Trophoblast cell (in vitro differentiated cells and primary cell): ENCODE data around the gene NDUFV1.
"Not testable (repeated sequence)": the region's sequence is repeated elsewhere in the genome, so short reads cannot be mapped to it uniquely, and the experiment has no call there.

Experiments
- DNase-seq, 2 donors: peaks; one replicate each; pipeline ENCODE4 v3.0.0-alpha.2; 2016
- H2AFZ ChIP-seq: 2 replicates; pipeline ENCODE4 v1.6.1; 2013; ENCODE audit warnings: low read length, moderate library complexity, mild to moderate bottlenecking; ENCODE audit not compliant: insufficient read depth, poor library complexity
- H2AK5ac ChIP-seq: 2 replicates; pipeline ENCODE4 v1.6.1; 2013; ENCODE audit warnings: mild to moderate bottlenecking, low read length
- H2BK120ac ChIP-seq: 2 replicates; pipeline ENCODE4 v1.6.1; 2013; ENCODE audit warnings: low read length, mild to moderate bottlenecking, moderate library complexity; ENCODE audit not compliant: insufficient read depth, poor library complexity
- H2BK12ac ChIP-seq: 2 replicates; pipeline ENCODE4 v1.6.1; 2013; ENCODE audit warnings: mild to moderate bottlenecking, low read length, moderate library complexity
- H2BK5ac ChIP-seq: 2 replicates; pipeline ENCODE4 v1.6.1; 2013; ENCODE audit warnings: low read length, low read depth, moderate library complexity, mild to moderate bottlenecking; ENCODE audit not compliant: poor library complexity
- H3K14ac ChIP-seq: 2 replicates; pipeline ENCODE4 v1.6.1; 2013; ENCODE audit warnings: mild to moderate bottlenecking, low read length
- H3K18ac ChIP-seq: 2 replicates; pipeline ENCODE4 v1.6.1; 2013; ENCODE audit warnings: mild to moderate bottlenecking, low read length
- H3K23ac ChIP-seq: 2 replicates; pipeline ENCODE4 v1.6.1; 2013; ENCODE audit warnings: low read length
- H3K27ac ChIP-seq: 2 replicates; pipeline ENCODE4 v1.5.1; 2013; ENCODE audit warnings: low read depth, mild to moderate bottlenecking, inconsistent platforms, low read length, moderate library complexity
- H3K27me3 ChIP-seq: 2 replicates; pipeline ENCODE4 v1.6.1; 2013; ENCODE audit warnings: inconsistent platforms, mild to moderate bottlenecking, low read length, moderate library complexity; ENCODE audit not compliant: insufficient read depth
- H3K36me3 ChIP-seq, 2 experiments: 1 replicate in 1 of 2; 2 replicates in 1 of 2; pipeline ENCODE4 v1.6.1; 2013; ENCODE audit warnings: low read length in 2 of 2, mild to moderate bottlenecking in 2 of 2, moderate library complexity in 1 of 2; ENCODE audit not compliant: insufficient read depth in 2 of 2, control insufficient read depth in 1 of 2
- H3K4ac ChIP-seq: 2 replicates; pipeline ENCODE4 v1.6.1; 2013; ENCODE audit warnings: low read depth, mild to moderate bottlenecking, low read length, moderate library complexity
- H3K4me1 ChIP-seq, 2 experiments: 1 replicate in 1 of 2; 2 replicates in 1 of 2; pipeline ENCODE4 v1.6.1; 2013; ENCODE audit warnings: low read length in 2 of 2, mild to moderate bottlenecking in 2 of 2, moderate library complexity in 1 of 2; ENCODE audit not compliant: insufficient read depth in 2 of 2, control insufficient read depth in 1 of 2
- H3K4me2 ChIP-seq: 2 replicates; pipeline ENCODE4 v1.6.1; 2013; ENCODE audit warnings: inconsistent platforms, mild to moderate bottlenecking, low read length, moderate library complexity
- H3K4me3 ChIP-seq: 2 replicates; pipeline ENCODE4 v1.5.1; 2013; ENCODE audit warnings: mild to moderate bottlenecking, low read depth, low read length, inconsistent platforms
- H3K79me1 ChIP-seq: one replicate; pipeline ENCODE4 v1.6.1; 2013; ENCODE audit warnings: low read length
- H3K79me2 ChIP-seq: 2 replicates; pipeline ENCODE4 v1.6.1; 2013; ENCODE audit warnings: low read length, mild to moderate bottlenecking; ENCODE audit not compliant: control insufficient read depth, insufficient read depth, poor library complexity
- H3K9ac ChIP-seq: 2 replicates; pipeline ENCODE4 v1.6.1; 2013; ENCODE audit warnings: mild to moderate bottlenecking, low read length
- H3K9me3 ChIP-seq: 2 replicates; pipeline ENCODE4 v1.6.1; 2013; ENCODE audit warnings: low read depth, mild to moderate bottlenecking, control low read depth, inconsistent platforms, low read length; ENCODE audit not compliant: insufficient read depth
- H4K12ac ChIP-seq: 2 replicates; pipeline ENCODE4 v1.6.1; 2013; ENCODE audit warnings: low read depth, mild to moderate bottlenecking, low read length, moderate library complexity
- H4K8ac ChIP-seq: 2 replicates; pipeline ENCODE4 v1.6.1; 2013; ENCODE audit warnings: low read depth, mild to moderate bottlenecking, low read length, moderate library complexity
- H4K91ac ChIP-seq: one replicate; pipeline ENCODE4 v1.6.1; 2013; ENCODE audit warnings: low read depth, mild to moderate bottlenecking, low read length, moderate library complexity
- WGBS: extraction: QIAGEN DNeasy Blood & Tissue Kit; methylation state at CpG from one replicate; pipeline ENCODE4 v1.1.7; 2013; ENCODE audit warnings: missing lambda C conversion rate; ENCODE audit not compliant: insufficient read length, insufficient coverage; ENCODE audit errors: extremely low coverage; 5-methylcytosine and 5-hydroxymethylcytosine counted together

NDUFV1 gene

DNA sequence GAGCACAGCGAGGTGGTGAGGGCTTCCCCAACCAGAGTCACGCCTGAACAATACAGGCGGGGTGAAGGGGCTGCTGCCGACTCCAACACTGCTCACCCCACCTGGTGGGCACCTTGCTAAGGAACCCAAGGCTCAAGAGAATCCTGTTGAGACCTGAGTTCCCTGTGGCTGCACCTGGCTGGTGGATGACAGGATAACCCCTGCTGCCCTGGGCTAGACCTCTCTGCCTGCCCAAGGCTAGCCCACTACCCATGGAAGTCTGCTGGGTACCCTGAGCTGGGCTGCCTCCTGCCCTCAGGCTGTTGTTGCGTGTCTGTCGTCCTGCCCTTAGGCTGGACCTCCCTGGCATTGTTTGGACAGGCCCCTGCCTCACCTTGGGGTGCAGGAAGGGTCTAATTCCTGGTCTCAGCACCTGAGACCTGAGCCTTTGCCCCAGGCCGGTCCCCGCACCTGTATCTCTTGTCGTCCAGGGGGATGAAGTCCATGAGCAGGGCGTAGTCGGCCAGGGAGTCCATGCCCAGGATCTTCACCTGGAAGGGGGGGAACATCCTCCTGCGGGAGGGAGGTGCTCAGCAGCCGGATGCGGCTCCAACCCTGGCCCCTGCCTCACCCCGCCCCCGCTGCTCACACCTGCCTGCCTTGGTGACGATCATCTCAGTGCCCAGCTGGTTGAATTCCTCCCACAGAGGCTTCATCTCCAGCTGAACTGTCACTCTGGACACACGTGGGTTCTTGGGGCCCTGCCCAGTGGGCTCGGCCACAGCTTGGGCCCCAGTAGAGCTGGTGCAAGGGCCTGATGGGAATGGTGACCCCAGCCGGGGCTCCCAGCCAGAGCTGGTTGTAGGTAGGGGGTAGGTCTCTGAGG is 27.9 kb downstream of the NDUFV1 start:
- no CpG with 5 or more reads among the region's 20 CpGs for WGBS
- Histone ChIP-seq H3K9ac (no peak overlapping the region), H3K79me1 (peaks cover 6% of the 10 kb centered on the region)

GRCh38 chr11:67635231-67635521 is 28.4 kb downstream of the NDUFV1 start:
- Histone ChIP-seq H3K18ac (no peak overlapping the region), H2BK12ac (no peak overlapping the region), H3K9ac (no peak overlapping the region), H4K12ac (no peak overlapping the region), H2BK120ac (no peak overlapping the region), H3K4me1 (peaks cover 4 to 5% of the 10 kb centered on the region in 2 experiments), H3K9me3 (peaks cover 7% of the 10 kb centered on the region), H3K79me2 (no peaks in the 10 kb centered on the region), H2AFZ (no peak overlapping the region), H3K27me3 (no peaks in the 10 kb centered on the region), H3K79me1 (peaks cover 4% of the 10 kb centered on the region), H2AK5ac (no peak overlapping the region), H3K36me3 (no peaks in the 10 kb centered on the region), H3K27ac (no peak overlapping the region), H2BK5ac (no peak overlapping the region), H3K4me3 (no peak overlapping the region), H3K4ac (no peak overlapping the region), H4K91ac (no peak overlapping the region), H4K8ac (no peak overlapping the region), H3K14ac (no peak overlapping the region), H3K23ac (no peak overlapping the region), H3K4me2 (no peak overlapping the region)
- no peak for DNase-seq
- WGBS, result no CpG with 5 or more reads among the region's 4 CpGs

More for the DNA sequence above, 27.9 kb downstream of the NDUFV1 start:
- H2AFZ ChIP-seq, result no peak overlapping the region
- H3K79me2 ChIP-seq, result peaks cover under 1% of the 10 kb centered on the region
- DNase-seq, result no peak
- no peak overlapping the region for H3K27ac ChIP-seq
- no peak overlapping the region for H2AK5ac ChIP-seq
- H3K9me3 ChIP-seq, result peaks cover 7% of the 10 kb centered on the region
- H3K27me3 ChIP-seq, result no peaks in the 10 kb centered on the region
- no peak overlapping the region for H3K4ac ChIP-seq
- no peaks in the 10 kb centered on the region for H3K36me3 ChIP-seq
- no peak overlapping the region for H2BK120ac ChIP-seq
- H3K4me3 ChIP-seq, result no peak overlapping the region
- no peak overlapping the region for H4K12ac ChIP-seq
- peaks cover 4 to 6% of the 10 kb centered on the region in 2 experiments for H3K4me1 ChIP-seq
- no peak overlapping the region for H3K14ac ChIP-seq
- no peak overlapping the region for H4K8ac ChIP-seq
- no peak overlapping the region for H3K4me2 ChIP-seq
- no peak overlapping the region for H2BK12ac ChIP-seq
- H3K18ac ChIP-seq, result no peak overlapping the region
- no peak overlapping the region for H2BK5ac ChIP-seq
- no peak overlapping the region for H4K91ac ChIP-seq
- no peak overlapping the region for H3K23ac ChIP-seq

GRCh38 chr11:67636962-67637361 is 30.2 kb downstream of the NDUFV1 start:
- H2AFZ ChIP-seq, result no peak overlapping the region
- no peak overlapping the region for H3K14ac ChIP-seq
- H3K79me2 ChIP-seq, result no peaks in the 10 kb centered on the region
- no CpG with 5 or more reads among the region's 6 CpGs for WGBS
- H3K4me1 ChIP-seq, result no peaks in the 10 kb centered on the region
- no peak overlapping the region for H2BK12ac ChIP-seq
- H3K79me1 ChIP-seq, result no peaks in the 10 kb centered on the region
- no peak overlapping the region for H2BK5ac ChIP-seq
- no peak overlapping the region for H3K9ac ChIP-seq
- no peak overlapping the region for H3K23ac ChIP-seq
- H4K8ac ChIP-seq, result no peak overlapping the region
- no peak for DNase-seq
- no peak overlapping the region for H4K12ac ChIP-seq
- H3K4me2 ChIP-seq, result no peak overlapping the region
- no peaks in the 10 kb centered on the region for H3K27me3 ChIP-seq
- H3K27ac ChIP-seq, result no peak overlapping the region
- H3K36me3 ChIP-seq, result no peaks in the 10 kb centered on the region
- no peak overlapping the region for H3K18ac ChIP-seq
- peaks cover 10% of the 10 kb centered on the region for H3K9me3 ChIP-seq
- H2BK120ac ChIP-seq, result no peak overlapping the region
- H3K4me3 ChIP-seq, result no peak overlapping the region
- no peak overlapping the region for H3K4ac ChIP-seq
- H4K91ac ChIP-seq, result no peak overlapping the region
- no peak overlapping the region for H2AK5ac ChIP-seq

- H3K23ac ChIP-seq, H3K36me3 ChIP-seq, H3K14ac ChIP-seq, H2BK120ac ChIP-seq, DNase-seq, H2AK5ac ChIP-seq, H2BK12ac ChIP-seq, H3K4me3 ChIP-seq, H3K4me1 ChIP-seq, H3K4me2 ChIP-seq, H2BK5ac ChIP-seq, H3K9ac ChIP-seq, H4K8ac ChIP-seq, H3K18ac ChIP-seq, H3K79me2 ChIP-seq, H3K9me3 ChIP-seq, H3K27me3 ChIP-seq, H3K79me1 ChIP-seq, H3K27ac ChIP-seq, H4K12ac ChIP-seq, H4K91ac ChIP-seq, H2AFZ ChIP-seq, H3K4ac ChIP-seq: not testable (repeated sequence)
- WGBS, result no CpG with 5 or more reads among the region's 3 CpGs
Observed at GRCh38 chr11:67637441-67637840, 30.7 kb downstream of the NDUFV1 start.
